Neuronal stem cell (in vitro differentiated cells): ENCODE measurements around the gene GARIN5B.
A peak's percentile ranks its signal among the peaks of the same experiment; 100 is the strongest.

ENCODE experiments used
- DNase-seq: peaks from one replicate; pipeline ENCODE4 v3.0.0-alpha.2; 2013; ENCODE audit warnings: low spot score
- H2AFZ ChIP-seq: one replicate; pipeline ENCODE4 v1.6.1; 2013; ENCODE audit warnings: mild to moderate bottlenecking, low read length, inconsistent platforms
- H2AK5ac ChIP-seq: 2 replicates; pipeline ENCODE4 v1.6.1; 2013; ENCODE audit warnings: low read depth, mild to moderate bottlenecking, inconsistent platforms, low read length, moderate library complexity, mixed read lengths
- H2BK120ac ChIP-seq: 2 replicates; pipeline ENCODE4 v1.6.1; 2013; ENCODE audit warnings: low read depth, mild to moderate bottlenecking, inconsistent platforms, low read length, moderate library complexity, mixed read lengths
- H2BK12ac ChIP-seq: one replicate; pipeline ENCODE4 v1.6.1; 2013; ENCODE audit warnings: low read length, inconsistent platforms
- H2BK15ac ChIP-seq: 2 replicates; pipeline ENCODE4 v1.6.1; 2013; ENCODE audit warnings: mild to moderate bottlenecking, low read length, inconsistent platforms, mixed read lengths
- H2BK5ac ChIP-seq: one replicate; pipeline ENCODE4 v1.6.1; 2013; ENCODE audit warnings: inconsistent platforms, mild to moderate bottlenecking, low read length, moderate library complexity
- H3K14ac ChIP-seq: one replicate; pipeline ENCODE4 v1.6.1; 2013; ENCODE audit warnings: low read length, inconsistent platforms
- H3K18ac ChIP-seq: 2 replicates; pipeline ENCODE4 v1.6.1; 2013; ENCODE audit warnings: low read length, inconsistent platforms
- H3K23ac ChIP-seq: 2 replicates; pipeline ENCODE4 v1.6.1; 2013; ENCODE audit warnings: low read depth, mild to moderate bottlenecking, mixed read lengths, low read length, inconsistent platforms; ENCODE audit not compliant: poor library complexity
- H3K27ac ChIP-seq: replicated peaks from 3 replicates; pipeline ENCODE4 v1.5.1; 2013; ENCODE audit warnings: low read length, inconsistent platforms
- H3K27me3 ChIP-seq, 3 experiments: 2 replicates each; pipeline ENCODE4 v1.6.1; 2013; ENCODE audit warnings: low read length in 3 of 3, mild to moderate bottlenecking in 2 of 3, inconsistent platforms in 1 of 3, low read depth in 1 of 3, mixed read lengths in 1 of 3, moderate library complexity in 1 of 3; ENCODE audit not compliant: control insufficient read depth in 3 of 3, insufficient read depth in 3 of 3
- H3K36me3 ChIP-seq, 2 donors: replicated peaks in 1 of 2; 2 replicates each; pipeline ENCODE4 v1.6.1; 2013; ENCODE audit warnings: low read length in 2 of 2; ENCODE audit not compliant: control insufficient read depth in 2 of 2, insufficient read depth in 2 of 2
- H3K4ac ChIP-seq: 2 replicates; pipeline ENCODE4 v1.6.1; 2013; ENCODE audit warnings: inconsistent platforms, mild to moderate bottlenecking, low read length, moderate library complexity
- H3K4me1 ChIP-seq, 2 donors: 1 replicate in 1 of 2; 2 replicates in 1 of 2; pipeline ENCODE4 v1.6.1; 2013; ENCODE audit warnings: low read length in 2 of 2, low read depth in 1 of 2; ENCODE audit not compliant: control insufficient read depth in 2 of 2, insufficient read depth in 1 of 2
- H3K4me2 ChIP-seq: one replicate; pipeline ENCODE4 v1.6.1; 2013; ENCODE audit warnings: mild to moderate bottlenecking, low read length, inconsistent platforms; ENCODE audit not compliant: insufficient read depth, poor library complexity, severe bottlenecking
- H3K4me3 ChIP-seq, 2 donors: 2 replicates each; pipeline ENCODE4 v1.5.1; 2013; ENCODE audit warnings: low read length in 2 of 2, mild to moderate bottlenecking in 2 of 2, inconsistent platforms in 1 of 2, moderate library complexity in 1 of 2
- H3K79me1 ChIP-seq: one replicate; pipeline ENCODE4 v1.6.1; 2013; ENCODE audit warnings: low read depth, mild to moderate bottlenecking, inconsistent platforms, low read length, moderate library complexity
- H3K9ac ChIP-seq: one replicate; pipeline ENCODE4 v1.6.1; 2013; ENCODE audit warnings: mild to moderate bottlenecking, low read depth, low read length, inconsistent platforms; ENCODE audit not compliant: poor library complexity
- H3K9me3 ChIP-seq, 2 donors: replicated peaks in 1 of 2; 2 replicates each; pipeline versions ENCODE3 to v1.6.1; 2013; ENCODE audit warnings: low read length in 2 of 2, mild to moderate bottlenecking in 2 of 2, inconsistent platforms in 1 of 2, low read depth in 1 of 2, mixed read lengths in 1 of 2, moderate library complexity in 1 of 2; ENCODE audit not compliant: control insufficient read depth in 2 of 2, insufficient read depth in 1 of 2
- H4K8ac ChIP-seq: one replicate; pipeline ENCODE4 v1.6.1; 2013; ENCODE audit warnings: low read depth, mild to moderate bottlenecking, inconsistent platforms, low read length, moderate library complexity
- H4K91ac ChIP-seq: one replicate; pipeline ENCODE4 v1.6.1; 2013; ENCODE audit warnings: low read length, low read depth, mild to moderate bottlenecking, inconsistent platforms; ENCODE audit not compliant: poor library complexity
- WGBS, 2 donors: extraction: QIAGEN DNeasy Blood & Tissue Kit; methylation state at CpG; one replicate each; pipeline ENCODE4 v1.1.7; 2013; ENCODE audit warnings: missing lambda C conversion rate in 2 of 2, mixed read lengths in 1 of 2; ENCODE audit not compliant: insufficient read length in 2 of 2, insufficient replicate concordance in 1 of 2; ENCODE audit errors: extremely low coverage in 2 of 2; 5-methylcytosine and 5-hydroxymethylcytosine counted together

GARIN5B gene

DNA sequence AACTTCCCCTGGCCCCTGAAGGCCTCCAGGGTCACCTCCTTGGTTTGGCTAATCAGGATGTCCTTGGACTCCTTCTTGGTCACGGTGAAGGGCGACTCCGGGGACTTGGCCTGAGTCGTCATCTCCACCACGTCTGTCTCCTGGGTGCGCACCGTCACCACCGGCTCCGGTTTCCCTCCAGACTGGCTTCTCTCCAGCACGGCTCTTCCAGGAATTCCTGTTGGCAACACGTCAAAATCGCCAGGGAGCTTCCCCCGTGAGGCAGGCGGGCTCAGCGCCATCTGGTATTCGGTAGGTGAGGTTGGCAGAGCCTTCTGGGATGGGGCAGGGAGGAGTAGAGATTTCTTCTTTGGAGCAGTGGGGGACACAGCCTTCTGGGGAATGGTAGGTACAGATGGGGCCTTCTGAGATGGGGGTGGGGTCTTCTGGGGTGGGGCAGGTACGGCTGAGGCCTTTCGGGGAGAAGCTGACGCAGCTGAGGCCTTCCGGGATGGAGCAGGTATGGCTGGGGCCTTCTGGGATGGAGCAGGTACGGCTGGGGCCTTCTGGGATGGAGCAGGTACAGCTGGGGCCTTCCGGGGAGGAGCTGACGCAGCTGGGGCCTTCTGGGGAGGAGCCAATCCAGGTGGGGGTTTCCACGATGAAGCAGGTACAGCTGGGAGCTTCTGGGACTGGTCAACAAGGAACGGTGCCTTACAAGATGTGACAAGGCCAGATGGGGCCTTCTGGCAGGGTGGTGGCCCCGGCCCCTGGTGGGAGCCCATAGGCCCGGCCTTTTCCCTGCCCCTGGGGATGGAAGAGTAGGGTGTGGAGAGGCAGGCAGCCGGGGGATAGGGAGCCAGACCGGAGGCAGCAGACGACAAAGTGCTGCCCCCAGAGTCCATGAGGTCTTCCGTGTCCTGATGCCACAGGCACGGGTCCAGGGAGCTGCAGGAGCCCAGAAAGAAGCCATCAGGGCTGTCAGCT is 3.8 kb downstream of the GARIN5B start:
- Histone ChIP-seq H4K91ac (no peak overlapping the region), H2BK5ac (peak overlapping the region; percentile 13), H3K79me1 (no peaks in the 10 kb centered on the region), H4K8ac (no peak overlapping the region), H3K23ac (no peak overlapping the region), H2BK15ac (peak overlapping the region; percentile 62), H2BK12ac (peak overlapping the region; percentile 4), H3K27ac (no peak overlapping the region), H3K27me3 (peaks cover 6 to 36% (median 25%) of the 10 kb centered on the region in 3 experiments), H3K14ac (no peak overlapping the region), H3K36me3 (no peaks in the 10 kb centered on the region), H2BK120ac (no peak overlapping the region), H3K4me2 (no peak overlapping the region), H2AK5ac (peak overlapping the region; percentile 90), H3K4ac (no peak overlapping the region), H3K18ac (peak overlapping the region; percentile 71), H2AFZ (no peak overlapping the region), H3K4me1 (peaks cover 8 to 11% of the 10 kb centered on the region in 2 donors), H3K9me3 (no peaks in the 10 kb centered on the region), H3K4me3 (no peak overlapping the region), H3K9ac (no peak overlapping the region)
- no CpG with 5 or more reads among the region's 32 CpGs for WGBS, 2 donors
- DNase-seq: no peak

DNA sequence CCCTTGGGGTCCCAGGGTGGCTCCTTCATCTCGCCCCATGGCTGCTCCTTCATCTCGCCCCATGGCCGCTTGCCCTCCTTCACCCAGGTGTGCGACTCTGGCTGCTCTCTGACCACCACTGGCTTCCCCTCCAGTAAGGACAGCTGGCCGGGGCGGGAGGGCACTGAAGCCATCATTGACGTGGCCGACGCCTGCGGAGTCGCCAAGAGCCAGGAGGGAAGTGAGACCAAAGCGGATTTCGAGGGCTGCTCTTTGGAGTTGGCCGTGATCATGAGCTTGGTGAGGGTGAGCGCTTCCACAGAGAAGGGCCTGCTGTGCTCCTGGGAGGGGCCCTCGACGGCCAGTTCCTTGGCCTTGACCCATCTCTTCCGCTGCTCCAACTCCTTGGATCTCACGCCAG is 4.6 kb downstream of the GARIN5B start:
- Histone ChIP-seq H3K27me3 (peaks cover 7 to 44% (median 31%) of the 10 kb centered on the region in 3 experiments), H4K8ac (no peak overlapping the region), H2AK5ac (peak overlapping the region; percentile 61), H3K4me3 (no peak overlapping the region), H3K23ac (no peak overlapping the region), H2BK12ac (no peak overlapping the region), H2AFZ (no peak overlapping the region), H3K79me1 (no peaks in the 10 kb centered on the region), H3K9me3 (no peaks in the 10 kb centered on the region), H3K4me1 (peaks cover 11 to 14% of the 10 kb centered on the region in 2 donors), H3K4me2 (no peak overlapping the region), H3K36me3 (no peaks in the 10 kb centered on the region), H4K91ac (no peak overlapping the region), H3K4ac (no peak overlapping the region), H3K9ac (no peak overlapping the region), H2BK5ac (no peak overlapping the region), H2BK15ac (peak overlapping the region; percentile 62), H2BK120ac (no peak overlapping the region), H3K14ac (peak overlapping the region; percentile 40), H3K18ac (no peak overlapping the region), H3K27ac (no peak overlapping the region)
- no CpG with 5 or more reads among the region's 19 CpGs for WGBS, 2 donors
- no peak for DNase-seq

DNA sequence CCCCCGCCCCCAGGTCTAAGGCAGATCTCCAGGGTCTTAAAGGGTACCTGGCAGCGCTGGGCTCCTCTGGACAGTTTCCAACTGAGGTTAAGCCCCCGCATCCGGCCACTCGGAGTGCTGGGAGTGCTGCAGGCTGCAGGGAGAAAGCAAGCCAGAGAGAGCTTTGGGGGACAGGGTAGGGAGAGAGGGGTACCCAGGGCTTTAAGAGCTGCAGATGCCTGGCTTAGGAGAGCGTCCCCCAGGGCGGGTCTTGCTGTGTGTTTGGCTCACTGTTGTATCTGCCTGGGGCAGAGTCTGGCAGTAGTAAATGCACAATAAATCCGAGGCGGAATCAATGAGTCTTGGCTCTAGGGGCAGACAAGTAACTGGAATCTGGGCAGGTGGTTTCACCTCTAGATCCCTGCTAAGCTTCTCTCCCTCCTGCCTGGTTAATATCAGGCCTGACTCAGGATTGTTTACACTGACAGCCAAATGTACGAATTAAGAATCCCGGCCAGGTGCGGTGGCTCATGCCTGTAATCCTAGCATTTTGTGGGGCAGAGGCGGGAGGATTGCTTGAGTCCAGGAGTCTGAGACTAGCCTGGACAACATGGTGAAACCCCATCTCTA is 7.7 kb downstream of the GARIN5B start:
- Histone ChIP-seq H4K91ac (no peak overlapping the region), H2BK15ac (no peak overlapping the region), H3K9ac (no peak overlapping the region), H3K4me3 (peak overlapping the region in 1 of 2 donors; percentile 30), H3K36me3 (no peaks in the 10 kb centered on the region), H3K27ac (no peak overlapping the region), H2BK120ac (no peak overlapping the region), H3K9me3 (no peaks in the 10 kb centered on the region), H2AK5ac (no peak overlapping the region), H3K4me1 (peaks cover 7% of the 10 kb centered on the region in 2 donors), H4K8ac (no peak overlapping the region), H2BK12ac (no peak overlapping the region), H3K23ac (no peak overlapping the region), H3K4ac (no peak overlapping the region), H2AFZ (no peak overlapping the region), H3K14ac (no peak overlapping the region), H3K27me3 (peaks cover 7 to 65% (median 54%) of the 10 kb centered on the region in 3 experiments), H3K4me2 (no peak overlapping the region), H3K18ac (no peak overlapping the region), H2BK5ac (no peak overlapping the region), H3K79me1 (no peaks in the 10 kb centered on the region)
- no CpG with 5 or more reads among the region's 13 CpGs for WGBS, 2 donors
- DNase-seq: no peak

DNA sequence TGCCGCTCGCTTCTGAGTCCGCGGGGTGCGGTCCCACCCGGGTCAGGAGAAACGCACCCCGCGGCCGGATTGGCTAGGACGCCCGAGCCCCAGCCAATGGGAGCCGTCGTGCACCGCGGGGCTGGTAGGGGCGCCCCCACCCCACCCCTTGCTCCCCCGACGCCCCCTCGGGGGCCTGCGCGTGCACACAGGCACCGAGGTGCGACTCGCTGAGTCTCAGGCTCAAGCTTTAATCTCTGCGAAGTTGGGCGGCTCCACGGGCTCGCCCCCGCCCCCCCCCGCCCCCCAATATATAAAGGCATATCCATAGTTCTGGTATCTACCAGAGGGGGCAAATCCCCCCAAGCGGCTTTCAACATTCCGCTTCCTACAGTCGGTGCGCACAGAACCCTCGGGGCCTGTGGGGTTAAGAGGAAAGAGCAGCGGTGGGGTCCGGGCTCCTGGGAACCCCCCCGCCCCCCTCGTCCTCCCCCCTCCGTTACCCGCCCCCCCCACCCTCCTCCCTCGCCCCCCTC is 8.3 kb downstream of the GARIN5B start, which contains the start of gene COX6B2:
Gene COX6B2 (minus strand): TSS at position 22 of the 515 bp plus-strand sequence. CDS start 198 bp downstream, outside the sequence.
- Histone ChIP-seq H3K4ac (no peak within 1 kb of the TSS), H2AK5ac (peak within 1 kb of the TSS; percentile 89), H2BK5ac (peak within 1 kb of the TSS; percentile 35), H3K4me1 (peaks cover 7 to 10% of the 10 kb centered on the region in 2 donors), H2AFZ (peak within 1 kb of the TSS; percentile 90), H3K9me3 (no peaks in the 10 kb centered on the region), H3K27me3 (peaks cover 7 to 65% (median 56%) of the 10 kb centered on the region in 3 experiments), H3K27ac (no peak within 1 kb of the TSS), H3K4me2 (peak within 1 kb of the TSS; percentile 80), H2BK12ac (no peak within 1 kb of the TSS), H3K4me3 (peak within 1 kb of the TSS; percentile 44 to 81), H4K91ac (no peak within 1 kb of the TSS), H3K9ac (peak within 1 kb of the TSS; percentile 92), H2BK120ac (no peak within 1 kb of the TSS), H4K8ac (no peak within 1 kb of the TSS), H3K18ac (peak within 1 kb of the TSS; percentile 96), H3K79me1 (no peaks in the 10 kb centered on the region), H3K23ac (peak within 1 kb of the TSS; percentile 75), H3K36me3 (no peaks in the 10 kb centered on the region), H2BK15ac (peak within 1 kb of the TSS; percentile 84), H3K14ac (peak within 1 kb of the TSS; percentile 44)
- DNase-seq: no peak
- WGBS, 2 donors: no CpG with 5 or more reads among the region's 43 CpGs
